ENCODE measurements around the gene PIK3CG. TPM values are rescaled to one million over a fixed set of nuclear protein-coding genes. Genes with fewer than 3 reads are reported as not detected.

The PIK3CG gene
- total RNA-seq, 1 donor from 2014 or later = 1.7 TPM

- intact Hi-C loops (cut with micrococcal nuclease) = no loop called here
- Histone ChIP-seq H3K27me3 (ENCODE audit: low read depth) (no peaks in the 10 kb centered on the region), H3K36me3 (no peaks in the 10 kb centered on the region), H3K27ac (replicated peaks) (no peak overlapping the region), H3K9me3 (replicated peaks) (no peaks in the 10 kb centered on the region), H3K4me1 (no peaks in the 10 kb centered on the region), H3K4me3 (no peak overlapping the region)
- TF ChIP-seq, protein P1, sequence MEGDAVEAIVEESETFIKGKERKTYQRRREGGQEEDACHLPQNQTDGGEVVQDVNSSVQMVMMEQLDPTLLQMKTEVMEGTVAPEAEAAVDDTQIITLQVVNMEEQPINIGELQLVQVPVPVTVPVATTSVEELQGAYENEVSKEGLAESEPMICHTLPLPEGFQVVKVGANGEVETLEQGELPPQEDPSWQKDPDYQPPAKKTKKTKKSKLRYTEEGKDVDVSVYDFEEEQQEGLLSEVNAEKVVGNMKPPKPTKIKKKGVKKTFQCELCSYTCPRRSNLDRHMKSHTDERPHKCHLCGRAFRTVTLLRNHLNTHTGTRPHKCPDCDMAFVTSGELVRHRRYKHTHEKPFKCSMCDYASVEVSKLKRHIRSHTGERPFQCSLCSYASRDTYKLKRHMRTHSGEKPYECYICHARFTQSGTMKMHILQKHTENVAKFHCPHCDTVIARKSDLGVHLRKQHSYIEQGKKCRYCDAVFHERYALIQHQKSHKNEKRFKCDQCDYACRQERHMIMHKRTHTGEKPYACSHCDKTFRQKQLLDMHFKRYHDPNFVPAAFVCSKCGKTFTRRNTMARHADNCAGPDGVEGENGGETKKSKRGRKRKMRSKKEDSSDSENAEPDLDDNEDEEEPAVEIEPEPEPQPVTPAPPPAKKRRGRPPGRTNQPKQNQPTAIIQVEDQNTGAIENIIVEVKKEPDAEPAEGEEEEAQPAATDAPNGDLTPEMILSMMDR (IDR thresholded peaks at IDR 0.05; ENCODE audit: borderline replicate concordance) = no peak
- DNase-seq = no peak
These were observed 6.9 kb downstream of the PIK3CG start for GRCh38 chr7:106871793-106872571.

DNA sequence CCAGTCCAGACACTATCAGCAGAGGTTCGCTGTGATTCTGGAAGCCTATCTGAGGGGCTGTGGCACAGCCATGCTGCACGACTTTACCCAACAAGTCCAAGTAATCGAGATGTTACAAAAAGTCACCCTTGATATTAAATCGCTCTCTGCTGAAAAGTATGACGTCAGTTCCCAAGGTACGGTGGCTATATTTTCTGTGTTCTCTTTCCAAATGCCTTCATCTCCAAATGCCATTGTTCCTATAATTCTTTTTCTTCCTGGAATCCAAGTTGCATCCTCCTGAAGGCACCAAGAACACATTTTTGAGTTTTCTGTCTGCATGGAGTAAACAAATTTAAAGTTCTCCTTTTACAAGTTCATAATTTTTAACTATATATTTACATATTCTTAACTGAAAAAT is 7.7 kb downstream of the PIK3CG start:
- no peak for DNase-seq
- Histone ChIP-seq H3K36me3 (no peaks in the 10 kb centered on the region), H3K4me3 (no peak overlapping the region), H3K4me1 (no peaks in the 10 kb centered on the region), H3K27ac (replicated peaks) (no peak overlapping the region), H3K9me3 (replicated peaks) (no peaks in the 10 kb centered on the region), H3K27me3 (ENCODE audit: low read depth) (no peaks in the 10 kb centered on the region)
- intact Hi-C loops (cut with micrococcal nuclease) = no loop called here
- TF ChIP-seq, protein P1 (IDR thresholded peaks at IDR 0.05; ENCODE audit: borderline replicate concordance) = no peak

- no peak for DNase-seq
- Histone ChIP-seq H3K27me3 (ENCODE audit: low read depth) (no peaks in the 10 kb centered on the region), H3K36me3 (no peaks in the 10 kb centered on the region), H3K27ac (replicated peaks) (no peak overlapping the region), H3K9me3 (replicated peaks) (no peaks in the 10 kb centered on the region), H3K4me1 (no peaks in the 10 kb centered on the region), H3K4me3 (no peak overlapping the region)
- intact Hi-C loops (cut with micrococcal nuclease) = no loop called here
- TF ChIP-seq, protein P1 (IDR thresholded peaks at IDR 0.05; ENCODE audit: borderline replicate concordance) = no peak
These were observed 9.0 kb downstream of the PIK3CG start for GRCh38 chr7:106874076-106874475.

- Histone ChIP-seq H3K27ac (replicated peaks) (no peak overlapping the region), H3K36me3 (no peaks in the 10 kb centered on the region), H3K4me1 (no peaks in the 10 kb centered on the region), H3K4me3 (no peak overlapping the region), H3K9me3 (replicated peaks) (no peaks in the 10 kb centered on the region), H3K27me3 (ENCODE audit: low read depth) (no peaks in the 10 kb centered on the region)
- TF ChIP-seq, protein P1 (IDR thresholded peaks at IDR 0.05; ENCODE audit: borderline replicate concordance) = no peak
- intact Hi-C loops (cut with micrococcal nuclease) = no loop called here
- no peak for DNase-seq
These were observed 10.4 kb downstream of the PIK3CG start for GRCh38 chr7:106875508-106875907.

- TF ChIP-seq, protein P1 (IDR thresholded peaks at IDR 0.05; ENCODE audit: borderline replicate concordance) = no peak
- H3K4me3 ChIP-seq = no peak overlapping the region
- peaks cover 4% of the 10 kb centered on the region for H3K27me3 ChIP-seq (ENCODE audit: low read depth)
- no peaks in the 10 kb centered on the region for H3K4me1 ChIP-seq
- no peak for DNase-seq
- H3K27ac ChIP-seq (replicated peaks) = no peak overlapping the region
- no peaks in the 10 kb centered on the region for H3K36me3 ChIP-seq
- H3K9me3 ChIP-seq (replicated peaks) = no peaks in the 10 kb centered on the region
- intact Hi-C loops (cut with micrococcal nuclease) = no loop called here
These were observed 13.8 kb downstream of the PIK3CG start for GRCh38 chr7:106878748-106879439.

Data from left ventricle myocardium inferior (tissue), 1 donor.